GM12872 (cell line): ENCODE data around the gene ARSJ.

ENCODE experiments used
- CTCF ChIP-seq: IDR thresholded peaks from 3 replicates; pipeline ENCODE4 v1.5.1; 2011; ENCODE audit warnings: low read depth, mild to moderate bottlenecking, low read length, moderate library complexity; ENCODE audit not compliant: insufficient read depth

ARSJ gene

GRCh38 chr4:113962016-113962347, 17.5 kb downstream of the ARSJ start:
- TF ChIP-seq CTCF, result no peak

GRCh38 chr4:113960684-113961321, 18.6 kb downstream of the ARSJ start:
- TF ChIP-seq CTCF, result no peak

GRCh38 chr4:113959539-113959937, 19.9 kb downstream of the ARSJ start:
- no peak for TF ChIP-seq CTCF

GRCh38 chr4:113958766-113959538, 20.5 kb downstream of the ARSJ start:
- no peak for TF ChIP-seq CTCF

- TF ChIP-seq CTCF, result no peak
Observed at GRCh38 chr4:113957956-113958355, 21.5 kb downstream of the ARSJ start.

DNA sequence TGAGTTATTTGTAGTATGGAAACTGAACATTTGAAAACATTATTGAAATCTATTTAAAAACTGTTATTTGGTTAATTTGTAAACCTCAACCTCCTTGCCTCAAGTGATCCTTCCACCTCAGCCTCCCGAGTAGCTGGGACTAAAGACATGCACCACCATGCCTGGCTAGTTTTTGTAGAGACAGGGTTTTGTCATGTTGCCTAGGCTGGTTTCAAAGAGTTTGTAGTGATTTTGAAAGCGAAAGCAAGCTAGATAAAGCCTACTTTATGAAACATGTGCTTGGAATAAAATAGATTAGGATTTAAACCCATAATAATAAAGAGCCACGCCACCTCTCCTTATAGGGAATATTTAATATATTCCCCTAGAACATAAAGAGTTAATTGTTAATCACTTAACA, 23.5 kb downstream of the ARSJ start:
- no peak for TF ChIP-seq CTCF

- TF ChIP-seq CTCF, result no peak
Observed at GRCh38 chr4:113955411-113955810, 24.0 kb downstream of the ARSJ start.
